ENCODE results near the gene TRIM43B. TPM values are rescaled to one million over a fixed set of nuclear protein-coding genes. Genes with fewer than 3 reads are reported as not detected.
"Not testable (repeated sequence)": the region's sequence is repeated elsewhere in the genome, so short reads cannot be mapped to it uniquely, and the experiment has no call there.

TRIM43B gene
- total RNA-seq, 1 experiment from 2014 or later, result not detected

DNA sequence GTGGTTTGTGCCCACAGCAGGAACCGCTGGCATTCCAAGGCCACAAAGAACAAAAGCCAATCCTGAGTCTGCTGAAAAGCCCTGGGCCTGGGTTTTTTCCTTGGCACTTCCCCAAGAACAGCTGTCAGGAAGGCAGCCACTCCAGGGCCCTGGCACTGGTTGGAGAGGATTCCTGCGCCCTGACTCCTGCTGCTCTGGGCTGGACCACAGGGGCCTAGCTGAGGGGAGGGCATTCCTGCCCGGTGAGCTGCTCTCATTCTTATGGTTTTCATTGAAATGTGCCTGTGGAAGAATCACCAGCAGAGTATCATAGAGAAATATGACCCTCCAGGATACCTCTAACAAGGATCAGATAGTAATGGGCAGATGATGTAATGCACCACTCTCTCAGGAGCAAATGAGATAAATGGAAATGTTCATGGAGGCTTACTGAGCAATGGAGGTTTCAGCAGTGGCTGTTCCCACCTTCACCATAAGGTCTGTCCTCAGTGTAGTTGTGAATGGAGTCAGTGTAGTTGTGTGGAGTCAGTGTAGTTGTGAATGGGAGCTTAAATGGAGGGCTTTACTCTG, 50.0 kb downstream of the TRIM43B start:
- H3K27me3 Mint-ChIP-seq (ENCODE audit: low read depth), result peaks cover 10% of the 10 kb centered on the region
- not testable (repeated sequence) for H3K27ac ChIP-seq (ENCODE audit: insufficient read length, low read depth, low read length); H2AK5ac ChIP-seq (ENCODE audit: insufficient read length, low read length); DNase-seq; H3K4ac ChIP-seq (ENCODE audit: low read depth, low read length); H3K9me3 Mint-ChIP-seq; H3K23me2 ChIP-seq (ENCODE audit: insufficient read length, low read depth, low read length, poor library complexity, severe bottlenecking); H3K4me3 Mint-ChIP-seq; H2BK15ac ChIP-seq (ENCODE audit: low read depth, low read length); H4K5ac ChIP-seq (ENCODE audit: insufficient read length, low read depth, low read length); H3K79me1 ChIP-seq (ENCODE audit: insufficient read depth, low read depth, low read length, poor library complexity, severe bottlenecking); H2BK120ac ChIP-seq (ENCODE audit: low read depth, low read length, poor library complexity, severe bottlenecking); H2BK5ac ChIP-seq (ENCODE audit: insufficient read length, low read length); H3K9ac ChIP-seq (ENCODE audit: extremely low read depth, insufficient read length, low read length); H3K27me3 ChIP-seq (ENCODE audit: insufficient read depth, low read length); H4K91ac ChIP-seq (ENCODE audit: insufficient read length, low read depth, low read length); H3K9me3 ChIP-seq (ENCODE audit: control insufficient read depth, low read depth, low read length); H3K14ac ChIP-seq (ENCODE audit: insufficient read depth, low read length); H3K4me1 ChIP-seq (ENCODE audit: insufficient read depth, low read length); H3K27ac Mint-ChIP-seq; H2AFZ ChIP-seq (ENCODE audit: low read length); H3K23ac ChIP-seq (ENCODE audit: insufficient read length, low read depth, low read length); H2BK12ac ChIP-seq (ENCODE audit: insufficient read length, low read depth, low read length); H4K20me1 ChIP-seq (ENCODE audit: control insufficient read depth, insufficient read depth, insufficient read length); H3K36me3 Mint-ChIP-seq (ENCODE audit: insufficient read depth in 1 of 3, low read depth in 3 of 3); H3K79me2 ChIP-seq (ENCODE audit: insufficient read depth, low read length); H3K18ac ChIP-seq (ENCODE audit: insufficient read length, low read depth, low read length); H2BK20ac ChIP-seq (ENCODE audit: low read depth, low read length, poor library complexity, severe bottlenecking); H3K4me2 ChIP-seq (ENCODE audit: insufficient read depth, insufficient read length, low read length); H3T11ph ChIP-seq (ENCODE audit: low read length); H3K4me1 Mint-ChIP-seq; H3K56ac ChIP-seq (ENCODE audit: insufficient read length, low read depth, low read length); H4K8ac ChIP-seq (replicated peaks; ENCODE audit: insufficient read length, low read depth, low read length)
- WGBS (ENCODE audit: extremely low coverage, insufficient read length, low lambda C conversion rate), result no CpG with 5 or more reads among the region's 3 CpGs

- H3K27ac ChIP-seq (ENCODE audit: insufficient read length, low read depth, low read length), result not testable (repeated sequence)
Measured at GRCh38 chr2:95433973-95434372, 50.6 kb downstream of the TRIM43B start.

More at GRCh38 chr2:95433973-95434372, 50.6 kb downstream of the TRIM43B start:
- not testable (repeated sequence) for H3K4me1 ChIP-seq (ENCODE audit: insufficient read depth, low read length); H3K27me3 ChIP-seq (ENCODE audit: insufficient read depth, low read length); H2BK5ac ChIP-seq (ENCODE audit: insufficient read length, low read length); H3K79me1 ChIP-seq (ENCODE audit: insufficient read depth, low read depth, low read length, poor library complexity, severe bottlenecking); DNase-seq; H3K56ac ChIP-seq (ENCODE audit: insufficient read length, low read depth, low read length); H3K4me2 ChIP-seq (ENCODE audit: insufficient read depth, insufficient read length, low read length); H3K23ac ChIP-seq (ENCODE audit: insufficient read length, low read depth, low read length); H4K91ac ChIP-seq (ENCODE audit: insufficient read length, low read depth, low read length); H3K79me2 ChIP-seq (ENCODE audit: insufficient read depth, low read length); H3K9ac ChIP-seq (ENCODE audit: extremely low read depth, insufficient read length, low read length); H2AK5ac ChIP-seq (ENCODE audit: insufficient read length, low read length); H3K4ac ChIP-seq (ENCODE audit: low read depth, low read length); H2AFZ ChIP-seq (ENCODE audit: low read length); H3K36me3 Mint-ChIP-seq (ENCODE audit: insufficient read depth in 1 of 3, low read depth in 3 of 3); H3K18ac ChIP-seq (ENCODE audit: insufficient read length, low read depth, low read length); H4K20me1 ChIP-seq (ENCODE audit: control insufficient read depth, insufficient read depth, insufficient read length); H4K5ac ChIP-seq (ENCODE audit: insufficient read length, low read depth, low read length); H3K9me3 Mint-ChIP-seq; H2BK12ac ChIP-seq (ENCODE audit: insufficient read length, low read depth, low read length); H4K8ac ChIP-seq (replicated peaks; ENCODE audit: insufficient read length, low read depth, low read length); H3K4me1 Mint-ChIP-seq; H3T11ph ChIP-seq (ENCODE audit: low read length); H2BK20ac ChIP-seq (ENCODE audit: low read depth, low read length, poor library complexity, severe bottlenecking); H2BK120ac ChIP-seq (ENCODE audit: low read depth, low read length, poor library complexity, severe bottlenecking); H3K9me3 ChIP-seq (ENCODE audit: control insufficient read depth, low read depth, low read length); H2BK15ac ChIP-seq (ENCODE audit: low read depth, low read length); H3K4me3 Mint-ChIP-seq; H3K23me2 ChIP-seq (ENCODE audit: insufficient read length, low read depth, low read length, poor library complexity, severe bottlenecking); H3K14ac ChIP-seq (ENCODE audit: insufficient read depth, low read length); H3K27ac Mint-ChIP-seq
- WGBS (ENCODE audit: extremely low coverage, insufficient read length, low lambda C conversion rate), result no CpG with 5 or more reads among the region's 2 CpGs
- H3K27me3 Mint-ChIP-seq (ENCODE audit: low read depth), result peaks cover 10% of the 10 kb centered on the region
